HCT116 (cell line): ENCODE data around the gene KCNG1. TPM values are rescaled to one million over a fixed set of nuclear protein-coding genes. Genes with fewer than 3 reads are reported as not detected.

ENCODE experiments used
- ATAC-seq: fragments of 200-7000 bp; cut with Tn5 transposase; 2 replicates; pipeline ENCODE4 v1.9.1; 2020; ENCODE audit warnings: mild to moderate bottlenecking, moderate library complexity
- BruUV-seq: library from RNA; stranded (reverse); fragments of 400-500 nt; replicated peaks from 2 replicates; lab custom pipeline; 2021; lab: Mats Ljungman, UMichigan
- CTCF ChIA-PET: fragments of 300-600 bp; sonication (Branson Sonifier 250); formaldehyde crosslinking; loops from one replicate; lab custom pipeline; 2021; ENCODE audit warnings: antibody characterized with exemption; lab: Charles Lee
- POLR2A ChIA-PET: fragments of 300-600, 350-600 bp; sonication (Branson Sonifier 250); formaldehyde crosslinking; loops from one replicate; lab custom pipeline; 2021; ENCODE audit warnings: antibody characterized with exemption; lab: Charles Lee
- RAD21 ChIA-PET, 2 experiments: fragments of 300-600 bp; sonication (Branson Sonifier 250); formaldehyde crosslinking; loops; one replicate each; lab custom pipeline; 2023; ENCODE audit warnings: low total read pairs in 2 of 2; ENCODE audit not compliant: uncharacterized antibody in 2 of 2, unreplicated experiment in 2 of 2, low non-redundant PET in 1 of 2; lab: Charles Lee
- DNase-seq: peaks from one replicate; pipeline ENCODE4 v3.0.0-alpha.2; 2010; ENCODE audit warnings: low read depth, low spot score
- H2AFZ ChIP-seq: fragments of 200-600 bp; shearing (Covaris generic), sonication (generic); 2 replicates; pipeline ENCODE4 v1.6.1; 2017; ENCODE audit warnings: low read depth, mixed run types, mixed read lengths, antibody characterized with exemption, low read length; ENCODE audit not compliant: poor library complexity, severe bottlenecking
- H3K27ac ChIP-seq: 2 replicates; pipeline ENCODE4 v1.5.1; 2012; ENCODE audit warnings: low read depth, low read length
- H3K27me3 ChIP-seq: fragments of 200-600 bp; sonication (generic); 2 replicates; pipeline ENCODE4 v1.6.1; 2016; ENCODE audit warnings: mixed run types, low read length, mixed read lengths; ENCODE audit not compliant: insufficient read depth
- H3K36me3 ChIP-seq, 2 experiments: fragments of 200-500 bp in 1 of 2; fragments of 200-600 bp in 1 of 2; sonication (Bioruptor generic) in 1 of 2; sonication (generic) in 1 of 2; 2 replicates each; pipeline versions ENCODE4 v1.5.1 to v1.6.1; 2014 to 2016; ENCODE audit warnings: low read length in 2 of 2, inconsistent platforms in 1 of 2, mixed read lengths in 1 of 2, mixed run types in 1 of 2; ENCODE audit not compliant: insufficient read depth in 2 of 2, control insufficient read depth in 1 of 2
- H3K4me1 ChIP-seq, 2 experiments: fragments of 200-600 bp in 1 of 2; sonication (generic) in 1 of 2; 2 replicates each; pipeline versions ENCODE4 v1.5.1 to v1.6.1; 2012 to 2017; ENCODE audit warnings: low read length in 2 of 2, inconsistent platforms in 1 of 2, mild to moderate bottlenecking in 1 of 2, mixed read lengths in 1 of 2, mixed run types in 1 of 2, moderate library complexity in 1 of 2; ENCODE audit not compliant: insufficient read depth in 2 of 2, control insufficient read depth in 1 of 2
- H3K4me2 ChIP-seq: fragments of 200-600 bp; sonication (generic); 2 replicates; pipeline ENCODE4 v1.6.1; 2017; ENCODE audit warnings: mixed run types, low read length, mixed read lengths
- H3K4me3 ChIP-seq, 2 experiments: fragments of 200-600 bp in 1 of 2; sonication (generic) in 1 of 2; replicated peaks in 1 of 2; 2 replicates each; pipeline ENCODE4 v1.5.1; 2011 to 2016; ENCODE audit warnings: low read length in 2 of 2, control low read depth in 1 of 2, low read depth in 1 of 2, mild to moderate bottlenecking in 1 of 2, mixed read lengths in 1 of 2, mixed run types in 1 of 2
- H3K79me2 ChIP-seq: fragments of 200-600 bp; sonication (generic); 2 replicates; pipeline ENCODE4 v1.6.1; 2017; ENCODE audit warnings: mild to moderate bottlenecking, mixed run types, low read length, moderate library complexity, mixed read lengths; ENCODE audit not compliant: insufficient read depth
- H3K9ac ChIP-seq: fragments of 200-600 bp; sonication (generic); 2 replicates; pipeline ENCODE4 v1.6.1; 2016; ENCODE audit warnings: low read length, mixed read lengths
- H3K9me2 ChIP-seq: fragments of 200-600 bp; sonication (generic), shearing (Covaris generic); 2 replicates; pipeline ENCODE4 v1.6.1; 2017; ENCODE audit warnings: mixed run types, mild to moderate bottlenecking, moderate library complexity; ENCODE audit not compliant: insufficient read depth
- H3K9me3 ChIP-seq, 2 experiments: fragments of 200-500 bp in 1 of 2; fragments of 200-600 bp in 1 of 2; sonication (Bioruptor generic) in 1 of 2; sonication (generic) in 1 of 2; 2 replicates each; pipeline ENCODE4 v1.6.1; 2014 to 2017; ENCODE audit warnings: low read length in 2 of 2, mixed read lengths in 2 of 2, inconsistent platforms in 1 of 2, low read depth in 1 of 2, mild to moderate bottlenecking in 1 of 2, mixed run types in 1 of 2, moderate library complexity in 1 of 2; ENCODE audit not compliant: control insufficient read depth in 1 of 2, insufficient read depth in 1 of 2
- H4K20me1 ChIP-seq: fragments of 200-600 bp; sonication (generic), shearing (Covaris generic); 2 replicates; pipeline ENCODE4 v1.6.1; 2017; ENCODE audit warnings: mixed run types, mild to moderate bottlenecking, moderate library complexity; ENCODE audit not compliant: insufficient read depth
- CBX3 ChIP-seq: IDR thresholded peaks from 2 replicates; pipeline ENCODE4 v1.6.1; 2012; ENCODE audit warnings: low read depth
- POLR2AphosphoS5 ChIP-seq: IDR thresholded peaks from 2 replicates; pipeline ENCODE4 v1.6.1; 2011; ENCODE audit warnings: mild to moderate bottlenecking, low read depth, low read length, moderate library complexity
- RAD21 ChIP-seq: IDR thresholded peaks from 2 replicates; pipeline ENCODE4 v1.6.1; 2012; ENCODE audit warnings: low read depth, mild to moderate bottlenecking
- SIN3A ChIP-seq: IDR thresholded peaks from 2 replicates; pipeline ENCODE4 v1.6.1; 2012; ENCODE audit warnings: low read depth
- intact Hi-C: fragments of 100-400 bp; cut with micrococcal nuclease; formaldehyde crosslinking; loops from 2 replicates; pipeline ENCODE4 v1.10.0; 2022
- total RNA-seq: library from RNA; stranded (reverse); gene quantifications from one replicate; pipeline ENCODE4 v1.2.1, GENCODE V29; 2021; ENCODE audit not compliant: unreplicated experiment
- TF ChIP-seq, protein P1 (sequence below), 3 experiments: fragments of 200-600 bp in 1 of 3; sonication (generic) in 1 of 3; IDR thresholded peaks in 2 of 3; conservative IDR thresholded peaks in 1 of 3; 2 replicates each; pipeline ENCODE4 v1.5.1; 2012 to 2017; ENCODE audit warnings: low read depth in 2 of 3, low read length in 2 of 3, antibody characterized with exemption in 1 of 3, borderline replicate concordance in 1 of 3, control low read depth in 1 of 3, mild to moderate bottlenecking in 1 of 3, mixed read lengths in 1 of 3, mixed run types in 1 of 3, moderate library complexity in 1 of 3; ENCODE audit not compliant: insufficient read depth in 1 of 3

KCNG1 gene
- total RNA-seq, 1 experiment from 2014 or later = 54.6 TPM

DNA sequence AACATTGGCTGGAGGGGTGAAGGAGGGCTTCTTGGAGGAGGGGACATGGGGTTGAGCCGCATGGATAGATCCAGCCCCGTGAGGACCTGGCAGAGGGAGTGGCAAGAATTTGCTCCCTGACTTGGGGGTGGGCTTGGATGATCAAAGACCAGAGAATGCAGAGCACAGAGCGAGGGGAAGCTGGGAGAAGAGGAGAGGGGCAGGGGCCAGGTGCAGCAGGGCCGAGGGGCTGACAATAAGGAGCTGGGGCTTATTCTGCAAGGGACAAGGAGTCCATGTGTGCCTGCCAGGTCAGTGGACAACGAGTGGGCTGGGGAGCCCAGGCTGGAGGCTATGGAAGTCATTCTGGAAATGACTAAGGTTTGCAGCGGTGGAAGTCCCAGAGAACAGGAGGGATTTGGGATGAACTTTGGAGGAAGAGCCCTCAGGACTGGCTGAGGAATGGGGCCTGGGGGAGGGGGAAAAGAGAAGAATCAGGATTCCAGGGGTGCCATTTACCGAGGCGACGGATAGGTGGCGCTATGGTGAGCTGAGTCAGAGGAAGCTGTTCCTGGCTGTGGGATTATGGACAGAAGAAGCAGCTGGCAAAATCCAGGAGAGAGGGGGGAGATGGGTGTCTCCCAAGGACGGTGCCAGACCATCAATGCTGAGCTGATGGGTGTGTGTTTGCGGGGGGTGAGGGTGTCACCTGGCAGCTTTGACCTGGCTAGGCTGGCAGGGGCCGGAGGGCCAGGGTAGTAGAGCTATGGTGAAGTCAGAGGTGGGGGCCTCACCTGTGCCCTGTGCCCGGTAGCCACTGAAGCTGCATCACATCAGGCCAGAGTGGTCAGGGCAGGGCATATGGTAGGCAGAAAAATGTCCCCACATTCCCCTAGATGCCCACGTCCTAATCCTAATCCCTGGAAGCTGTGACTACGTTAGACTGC, 7.8 kb downstream of the KCNG1 start:
- H3K4me3 ChIP-seq = no peak overlapping the region
- H3K27ac ChIP-seq = no peak overlapping the region
- TF ChIP-seq, protein P1, sequence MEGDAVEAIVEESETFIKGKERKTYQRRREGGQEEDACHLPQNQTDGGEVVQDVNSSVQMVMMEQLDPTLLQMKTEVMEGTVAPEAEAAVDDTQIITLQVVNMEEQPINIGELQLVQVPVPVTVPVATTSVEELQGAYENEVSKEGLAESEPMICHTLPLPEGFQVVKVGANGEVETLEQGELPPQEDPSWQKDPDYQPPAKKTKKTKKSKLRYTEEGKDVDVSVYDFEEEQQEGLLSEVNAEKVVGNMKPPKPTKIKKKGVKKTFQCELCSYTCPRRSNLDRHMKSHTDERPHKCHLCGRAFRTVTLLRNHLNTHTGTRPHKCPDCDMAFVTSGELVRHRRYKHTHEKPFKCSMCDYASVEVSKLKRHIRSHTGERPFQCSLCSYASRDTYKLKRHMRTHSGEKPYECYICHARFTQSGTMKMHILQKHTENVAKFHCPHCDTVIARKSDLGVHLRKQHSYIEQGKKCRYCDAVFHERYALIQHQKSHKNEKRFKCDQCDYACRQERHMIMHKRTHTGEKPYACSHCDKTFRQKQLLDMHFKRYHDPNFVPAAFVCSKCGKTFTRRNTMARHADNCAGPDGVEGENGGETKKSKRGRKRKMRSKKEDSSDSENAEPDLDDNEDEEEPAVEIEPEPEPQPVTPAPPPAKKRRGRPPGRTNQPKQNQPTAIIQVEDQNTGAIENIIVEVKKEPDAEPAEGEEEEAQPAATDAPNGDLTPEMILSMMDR (IDR thresholded peaks at IDR 0.05 in 2 of 3, conservative IDR thresholded peaks at IDR 0.05 in 1 of 3; ENCODE audit: borderline replicate concordance in 1 of 3, insufficient read depth in 1 of 3, low read depth in 2 of 3, low read length in 2 of 3) = peak; percentile 43 to 92 (median 83); a peak in 5 of 6 replicates
- TF ChIP-seq POLR2AphosphoS5 = 0 out of 2 replicates have a peak, but pooled peaks have one; percentile 42
- no peak for TF ChIP-seq SIN3A
- TF ChIP-seq CBX3 = no peak
- peak; percentile 71 for TF ChIP-seq RAD21
- ATAC-seq (peak; percentile 93), DNase-seq (no peak)
- intact Hi-C loops = loop anchor here (1.0 kb wide), 1 partner anchor 292 kb away; no protein-coding TSS in a partner anchor
- no peaks in the 10 kb centered on the region for H3K27me3 ChIP-seq
- H3K9ac ChIP-seq = no peak overlapping the region
- no peaks in the 10 kb centered on the region for H3K4me1 ChIP-seq
- no TSS peak for BruUV-seq
- ChIA-PET POLR2A (interaction anchor here (1.1 to 1.6 kb wide), 3 partner anchors 15 to 292 kb away, joined by 3 to 7 read pairs (median 4); no protein-coding TSS in a partner anchor), RAD21 (interaction anchor here (1.2 kb wide), 3 partner anchors 22 to 291 kb away, joined by 3 to 5 read pairs (median 5); no protein-coding TSS in a partner anchor), CTCF (interaction anchor here (0.7 to 2.5 kb wide), 25 partner anchors 8 to 596 kb away, joined by 3 to 27 read pairs (median 4); partner anchors contain the start of gene BCAS4)
- H3K9me2 ChIP-seq = no peaks in the 10 kb centered on the region
- H3K79me2 ChIP-seq = peaks cover 3% of the 10 kb centered on the region; the same call in 1 of the 2 replicates
- no peaks in the 10 kb centered on the region for H3K36me3 ChIP-seq
- H2AFZ ChIP-seq = no peak overlapping the region
- no peaks in the 10 kb centered on the region for H3K9me3 ChIP-seq
- H4K20me1 ChIP-seq = no peaks in the 10 kb centered on the region
- H3K4me2 ChIP-seq = no peak overlapping the region
